ENCODE results near the gene DLK1. TPM values are rescaled to one million over a fixed set of nuclear protein-coding genes. Genes with fewer than 3 reads are reported as not detected.

The DLK1 gene
- total RNA-seq (2014; rRNA removed; shearing (Covaris generic)), result 0.06 TPM in 1 of 2 replicates, not detected in the other

DNA sequence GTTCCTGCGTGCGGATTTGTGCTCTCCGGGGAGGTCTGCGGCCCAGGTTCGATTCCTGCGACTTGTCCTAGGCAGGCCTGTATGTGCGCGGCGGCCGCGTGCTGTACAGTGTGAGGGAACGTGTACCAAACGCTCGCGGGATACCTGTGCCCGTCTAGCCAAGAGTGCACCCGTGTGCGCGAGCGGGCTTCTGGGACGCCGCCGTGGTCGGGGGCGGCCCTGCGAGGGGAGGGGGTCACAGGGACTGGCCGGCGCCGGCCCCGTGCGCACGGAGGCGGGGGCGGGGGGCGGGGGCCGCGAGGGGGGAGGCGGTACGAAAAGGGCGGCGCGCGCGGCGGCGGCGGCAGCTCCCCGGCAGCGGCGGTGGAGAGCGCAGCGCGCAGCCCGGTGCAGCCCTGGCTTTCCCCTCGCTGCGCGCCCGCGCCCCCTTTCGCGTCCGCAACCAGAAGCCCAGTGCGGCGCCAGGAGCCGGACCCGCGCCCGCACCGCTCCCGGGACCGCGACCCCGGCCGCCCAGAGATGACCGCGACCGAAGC is at the start of gene DLK1:
Gene DLK1, plus strand, starts transcription at position 343 of the 536 bp plus-strand sequence. Its CDS starts 177 bp downstream, at position 520.
- no peak for DNase-seq (ENCODE audit: low read depth)

- no peak for DNase-seq (ENCODE audit: low read depth)
Observed at GRCh38 chr14:100677152-100677551, 49.5 kb upstream of the DLK1 start.

DNA sequence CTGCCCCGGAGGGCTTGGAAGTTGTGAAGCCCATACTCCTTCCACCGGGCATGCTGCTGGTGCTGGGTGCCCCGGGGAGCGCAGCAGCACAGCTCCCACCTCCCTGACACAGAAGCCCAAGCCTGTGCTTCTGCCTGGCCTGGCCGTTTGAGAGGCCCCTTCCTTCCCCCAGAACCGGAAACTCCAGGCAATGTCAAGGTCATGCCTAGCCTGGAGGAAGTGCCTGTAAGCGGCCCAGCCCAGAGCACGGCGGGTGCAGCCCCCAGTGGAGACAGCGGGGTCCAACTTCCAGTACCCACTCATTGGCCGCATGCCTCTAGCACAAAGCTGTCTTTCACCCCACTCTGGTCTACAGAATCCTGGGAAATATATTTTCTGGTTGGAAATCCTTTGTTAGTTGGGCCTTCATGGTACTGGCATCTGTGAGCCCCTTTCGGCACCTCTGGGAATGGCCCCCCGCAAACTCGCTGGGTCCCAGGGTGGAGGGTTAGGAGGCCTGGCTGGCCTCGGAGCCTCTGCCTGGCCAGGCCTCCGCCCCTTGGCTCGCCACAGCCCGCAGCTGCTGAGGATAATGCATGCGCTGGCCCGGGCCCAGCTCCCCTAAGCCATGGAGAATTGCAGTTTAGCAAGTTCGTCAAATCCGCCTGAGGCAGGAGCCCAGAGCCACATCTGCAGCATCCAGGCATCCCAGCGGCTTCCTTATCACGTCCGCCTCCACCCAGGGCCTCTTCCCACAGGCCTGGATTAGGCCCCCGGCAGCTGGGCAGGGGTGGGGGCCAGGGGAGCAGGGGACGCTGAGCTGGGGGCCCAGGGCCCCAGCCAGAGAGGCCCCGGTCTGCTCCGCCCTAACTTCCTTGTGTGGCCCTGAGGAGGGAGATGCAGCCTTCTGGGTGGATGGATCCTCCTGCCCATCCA is 48.9 kb upstream of the DLK1 start:
- DNase-seq (ENCODE audit: low read depth), result peak; percentile 92

DNA sequence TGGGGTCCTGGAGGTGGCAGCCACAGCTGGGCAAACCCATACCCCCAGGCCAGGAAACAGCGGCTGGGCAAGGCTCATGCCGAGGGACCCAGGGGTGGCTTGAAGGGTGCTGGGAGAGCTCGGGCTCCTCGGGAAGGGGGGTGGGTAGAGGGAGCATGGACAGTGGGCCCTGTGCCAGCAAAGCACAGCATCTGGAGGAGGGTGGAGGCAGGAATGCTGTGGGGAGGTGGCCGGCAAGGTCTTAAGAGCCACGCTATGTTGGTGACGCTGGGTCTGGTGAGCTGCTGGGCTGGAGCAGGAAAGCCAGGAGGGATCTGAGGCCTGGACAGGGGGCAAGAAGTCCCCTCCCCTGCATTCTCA is 48.2 kb upstream of the DLK1 start:
- DNase-seq (ENCODE audit: low read depth), result peak; percentile 78

DNA sequence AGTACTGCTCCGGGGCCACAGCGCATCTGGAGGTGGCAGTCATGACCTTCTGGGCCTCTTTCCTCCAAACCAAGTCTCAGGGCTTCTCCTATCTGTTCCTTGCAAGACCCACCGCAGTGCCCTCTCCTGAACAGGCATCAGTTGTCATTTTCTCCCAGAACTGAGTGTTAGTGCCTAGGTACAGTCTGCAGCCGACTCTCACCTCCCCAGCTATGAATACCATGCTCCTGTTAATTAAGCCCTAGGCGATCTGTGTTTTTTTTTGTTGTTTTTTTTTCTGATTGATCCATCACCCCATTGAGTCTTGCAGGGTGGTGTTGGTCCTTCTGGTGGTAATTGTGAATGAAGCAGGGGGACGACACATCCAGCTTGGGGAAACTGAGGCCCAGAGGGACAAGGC is 47.5 kb upstream of the DLK1 start:
- DNase-seq (ENCODE audit: low read depth), result no peak

DNA sequence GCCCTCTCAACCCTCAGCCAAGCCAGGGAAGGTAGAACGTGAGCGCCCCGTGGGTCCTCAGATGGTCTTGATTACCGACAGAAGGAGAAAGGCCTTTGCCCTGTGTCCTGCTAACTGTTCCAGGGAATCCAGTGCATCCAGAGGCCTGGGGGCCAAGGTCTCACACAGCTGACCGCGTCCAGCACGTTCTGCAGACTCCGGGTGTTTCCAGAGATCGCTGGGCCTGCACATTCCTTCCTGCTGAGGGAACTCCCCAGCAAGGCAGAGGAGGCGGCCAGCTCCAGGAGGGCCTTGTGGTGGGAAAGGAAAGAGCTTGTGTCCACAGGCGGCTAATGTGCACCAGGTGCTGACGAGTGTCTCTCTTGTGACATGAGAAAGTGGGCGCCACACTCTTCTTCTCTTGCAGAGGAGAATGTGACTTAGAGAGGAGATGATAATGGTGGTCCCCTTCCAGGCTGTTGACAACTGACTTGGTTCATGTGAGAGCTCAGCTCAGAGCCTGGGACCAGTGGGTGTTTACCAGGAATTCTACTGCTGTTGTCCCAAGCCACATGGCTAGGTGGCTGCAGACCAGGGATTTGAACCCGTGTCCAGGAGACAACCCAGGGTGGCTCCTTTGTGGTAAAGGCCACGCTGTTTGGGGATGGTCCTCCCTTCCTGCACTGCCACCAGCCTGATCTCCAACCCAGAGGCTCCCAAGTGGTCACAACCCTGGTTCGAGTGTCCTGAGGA is 46.8 kb upstream of the DLK1 start:
- DNase-seq (ENCODE audit: low read depth), result peak; percentile 93

DNA sequence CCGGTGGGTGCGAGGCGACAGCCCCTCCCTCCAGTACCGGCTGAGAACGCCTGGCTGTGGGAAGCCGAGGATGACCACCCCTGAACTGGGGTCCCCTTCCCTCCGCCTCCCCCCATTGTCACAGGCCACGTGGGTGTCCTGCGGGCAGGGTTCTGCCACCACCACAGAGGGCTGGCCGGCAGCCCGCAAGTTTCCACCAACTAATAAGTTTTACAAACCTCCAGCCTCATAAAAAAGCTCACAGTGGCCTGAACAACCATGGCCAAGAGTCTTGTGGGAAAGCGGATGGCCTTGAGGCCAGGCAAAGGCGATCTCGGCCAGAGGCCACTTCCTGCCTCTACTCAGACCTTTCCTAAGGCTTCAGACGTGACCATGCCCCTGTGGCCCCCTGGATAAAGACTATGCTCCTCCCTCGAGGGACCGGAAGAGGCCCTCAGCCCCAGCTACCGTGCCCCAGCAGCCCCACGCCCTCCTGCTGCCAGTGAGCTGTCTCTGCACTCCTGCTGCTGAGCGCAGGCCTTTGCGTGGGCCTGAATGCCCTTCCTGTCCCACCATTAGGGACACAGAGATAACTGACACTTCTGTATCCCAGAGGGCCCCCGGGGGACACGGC is 46.1 kb upstream of the DLK1 start:
- peak; percentile 70 for DNase-seq (ENCODE audit: low read depth)

- no peak for DNase-seq (ENCODE audit: low read depth)
Observed at GRCh38 chr14:100681111-100681510, 45.6 kb upstream of the DLK1 start.

DNA sequence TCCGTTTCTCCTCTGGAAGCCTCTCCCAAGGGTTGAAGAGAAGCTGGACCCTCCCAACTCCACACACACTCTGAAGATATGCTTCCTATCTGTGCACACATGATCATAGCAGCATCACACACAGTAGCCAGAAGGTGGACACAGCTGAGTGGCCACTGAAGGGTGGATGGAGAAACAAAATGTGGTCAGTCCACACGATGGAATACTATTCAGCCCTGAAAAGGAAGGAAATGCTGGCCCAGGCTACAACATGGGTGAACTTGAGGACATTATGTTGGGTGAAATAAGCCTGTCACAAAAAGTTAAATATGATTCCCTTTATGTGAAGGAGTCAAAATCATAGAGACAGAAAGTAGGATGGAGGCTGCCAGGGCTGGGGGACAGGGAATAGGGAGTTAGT is 43.9 kb upstream of the DLK1 start:
- DNase-seq (ENCODE audit: low read depth), result no peak

- no peak for DNase-seq (ENCODE audit: low read depth)
Observed at GRCh38 chr14:100683578-100683977, 43.1 kb upstream of the DLK1 start.

GRCh38 chr14:100684154-100684553 is 42.5 kb upstream of the DLK1 start:
- DNase-seq (ENCODE audit: low read depth), result no peak

DNA sequence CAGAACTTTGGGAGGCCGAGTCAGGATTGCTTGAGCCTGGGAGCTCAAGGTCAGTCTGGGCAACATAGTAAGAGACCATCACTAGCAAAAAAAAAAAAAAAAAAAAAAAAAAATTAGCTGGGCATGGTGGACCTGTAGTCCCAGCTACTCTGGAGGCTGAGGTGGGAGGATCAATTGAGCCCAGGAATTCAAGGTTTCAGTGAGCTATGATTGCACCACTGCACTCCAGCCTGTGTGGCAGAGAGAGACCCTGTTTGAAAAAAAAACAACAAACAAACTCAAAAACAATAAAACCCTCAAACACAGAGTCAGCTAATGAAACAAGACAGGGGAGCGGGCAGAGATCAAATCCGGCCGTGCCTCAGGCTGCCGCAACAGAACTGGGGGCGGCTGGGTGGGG is 41.7 kb upstream of the DLK1 start:
- no peak for DNase-seq (ENCODE audit: low read depth)

DNA sequence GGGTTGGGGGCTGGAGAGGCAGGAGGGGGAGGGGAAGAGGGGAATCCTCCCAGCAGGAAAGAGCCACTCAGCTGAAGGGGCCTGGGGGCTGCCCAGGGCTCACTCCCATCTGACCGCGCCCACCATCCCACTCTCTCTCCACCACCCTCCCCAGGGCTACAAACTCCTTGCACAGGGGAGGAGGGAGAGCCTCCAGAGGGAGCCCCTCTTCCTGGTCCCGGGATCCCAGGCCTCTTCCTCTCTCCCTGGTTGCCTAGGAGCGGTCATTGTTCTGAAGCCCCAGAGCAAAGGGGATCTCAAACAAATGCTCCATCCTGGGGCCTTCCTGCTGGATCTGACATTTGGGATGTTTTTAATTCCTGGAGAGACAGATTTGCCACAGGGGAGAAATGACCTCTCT is 39.8 kb upstream of the DLK1 start:
- DNase-seq (ENCODE audit: low read depth), result no peak

GRCh38 chr14:100687386-100687785 is 39.3 kb upstream of the DLK1 start:
- no peak for DNase-seq (ENCODE audit: low read depth)

- no peak for DNase-seq (ENCODE audit: low read depth)
Observed at GRCh38 chr14:100688051-100688450, 38.6 kb upstream of the DLK1 start.

- DNase-seq (ENCODE audit: low read depth), result peak; percentile 74
Observed at GRCh38 chr14:100688598-100689461, 37.9 kb upstream of the DLK1 start.

DNA sequence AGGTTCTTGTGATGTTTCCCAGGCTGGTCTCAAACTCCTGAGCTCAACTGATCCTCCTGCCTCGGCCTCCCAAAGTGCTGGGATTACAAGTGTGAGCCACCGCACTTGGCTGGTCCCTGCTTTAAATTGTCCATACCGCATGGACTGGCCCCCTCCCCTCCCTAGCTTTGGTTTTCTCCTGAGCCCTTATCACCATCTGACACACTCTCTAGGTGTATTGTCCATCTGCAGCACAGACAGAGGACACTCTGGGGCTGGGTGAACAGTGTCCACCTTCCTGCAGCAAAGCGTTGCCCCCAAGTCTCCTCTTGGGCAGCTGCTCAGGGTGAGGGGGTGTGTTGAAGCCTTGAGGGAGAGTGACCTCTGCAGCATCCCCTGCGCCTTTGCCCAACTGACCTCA is 36.0 kb upstream of the DLK1 start:
- no peak for DNase-seq (ENCODE audit: low read depth)

DNA sequence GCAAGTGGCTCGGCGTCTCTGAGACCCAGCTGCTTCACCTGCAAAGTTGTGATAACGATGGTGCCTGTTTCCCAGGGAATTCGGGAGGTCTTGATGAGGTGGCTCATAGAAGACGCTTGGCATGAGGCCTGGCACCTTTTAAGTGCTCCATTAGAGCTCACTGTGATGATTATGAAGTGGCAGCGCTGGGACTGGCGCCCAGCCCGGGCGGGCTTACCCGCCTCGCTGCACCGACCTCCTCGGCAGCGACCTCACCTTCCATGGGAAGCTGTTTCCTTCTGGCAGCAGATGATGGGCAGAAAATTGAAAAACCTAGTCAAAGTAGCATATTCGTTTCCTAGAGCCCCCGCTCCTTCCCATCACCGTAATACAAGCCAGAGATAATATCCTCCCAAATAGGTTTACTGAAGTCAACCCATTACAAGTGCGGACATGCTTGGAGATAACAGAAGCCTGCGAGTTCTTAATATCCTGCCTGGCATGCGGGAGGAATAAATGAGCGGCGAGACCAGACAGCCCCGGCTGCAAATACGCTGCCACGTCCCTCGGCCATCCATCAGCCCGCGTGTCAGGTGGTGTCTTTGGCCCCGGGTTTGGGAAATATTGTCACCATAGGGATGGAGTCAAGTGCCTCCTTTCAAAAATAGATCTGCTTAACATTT is 35.2 kb upstream of the DLK1 start:
- peak; percentile 69 for DNase-seq (ENCODE audit: low read depth)

DNA sequence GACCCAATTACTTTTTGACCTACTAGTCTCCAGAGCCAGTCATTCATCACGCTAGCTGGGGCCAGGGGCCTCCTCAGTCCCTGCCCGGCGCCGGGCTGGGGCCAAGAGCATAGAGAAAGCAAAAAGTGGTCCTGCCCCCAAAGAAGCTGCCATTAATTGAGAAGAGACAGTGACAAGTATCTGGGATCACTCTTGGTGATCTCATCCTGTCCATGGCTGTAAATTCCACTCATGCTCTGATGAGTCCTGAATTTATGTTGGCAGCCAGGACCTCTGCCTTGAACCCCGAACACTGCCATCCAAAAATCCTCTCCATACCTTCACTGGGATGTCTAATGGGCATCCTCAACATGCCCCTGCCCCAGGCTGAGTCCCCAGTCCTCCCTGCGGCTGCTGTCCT is 34.4 kb upstream of the DLK1 start:
- DNase-seq (ENCODE audit: low read depth), result peak; percentile 37

GRCh38 chr14:100692859-100693558 is 33.7 kb upstream of the DLK1 start:
- DNase-seq (ENCODE audit: low read depth), result peak; percentile 98
